Aorta (tissue), 5 donors: ENCODE results near the gene CDKN1A. TPM values are rescaled to one million over a fixed set of nuclear protein-coding genes. Genes with fewer than 3 reads are reported as not detected.
A peak's percentile ranks its signal among the peaks of the same experiment; 100 is the strongest.

Experiments
- ATAC-seq: fragments of 200-7000 bp; cut with Tn5 transposase; one replicate; pipeline ENCODE4 v1.9.1; 2022; ENCODE audit warnings: moderate library complexity; ENCODE audit not compliant: low FRiP score
- DNase-seq, 2 donors: peaks; one replicate each; pipeline ENCODE4 v3.0.0-alpha.2; 2020
- H3K27ac ChIP-seq, 2 donors: one replicate each; pipeline ENCODE4 v1.5.1; 2013; ENCODE audit warnings: low read length in 2 of 2, mild to moderate bottlenecking in 2 of 2, moderate library complexity in 2 of 2, control low read depth in 1 of 2, inconsistent platforms in 1 of 2, low read depth in 1 of 2
- H3K27me3 ChIP-seq, 2 donors: one replicate each; pipeline ENCODE4 v1.6.1; 2013; ENCODE audit warnings: control low read depth in 1 of 2, low read length in 1 of 2, mild to moderate bottlenecking in 1 of 2, moderate library complexity in 1 of 2; ENCODE audit not compliant: insufficient read depth in 2 of 2, control insufficient read depth in 1 of 2
- H3K36me3 ChIP-seq, 2 donors: one replicate each; pipeline ENCODE4 v1.6.1; 2013; ENCODE audit warnings: control low read depth in 1 of 2, low read length in 1 of 2, mild to moderate bottlenecking in 1 of 2; ENCODE audit not compliant: insufficient read depth in 2 of 2, control insufficient read depth in 1 of 2
- H3K4me1 ChIP-seq, 2 donors: one replicate each; pipeline ENCODE4 v1.6.1; 2013; ENCODE audit warnings: low read length in 2 of 2, control low read depth in 1 of 2, mild to moderate bottlenecking in 1 of 2, moderate library complexity in 1 of 2; ENCODE audit not compliant: insufficient read depth in 2 of 2, control insufficient read depth in 1 of 2
- H3K4me3 ChIP-seq, 2 donors: one replicate each; pipeline ENCODE4 v1.5.1; 2013; ENCODE audit warnings: low read length in 2 of 2, control low read depth in 1 of 2, mild to moderate bottlenecking in 1 of 2
- H3K9me3 ChIP-seq: one replicate; pipeline ENCODE4 v1.6.1; 2013; ENCODE audit warnings: mild to moderate bottlenecking, low read length; ENCODE audit not compliant: control insufficient read depth
- WGBS, 2 donors: extraction: QIAGEN DNeasy Blood & Tissue Kit; methylation state at CpG; one replicate each; pipeline ENCODE4 v1.1.7; 2013; 5-methylcytosine and 5-hydroxymethylcytosine counted together
- intact Hi-C, 2 donors: fragments of 100-400 bp; cut with DNase I; formaldehyde crosslinking; loops; one replicate each; pipeline versions ENCODE4 v1.14.2 to v1.15.0; 2022
- polyA plus RNA-seq, 2 donors: library from polyadenylated mRNA; stranded (reverse); fragments of 200-250 nt; gene quantifications; one replicate each; pipeline ENCODE4 v1.2.3, GENCODE V29; 2013
- total RNA-seq, 2 donors: library from RNA; stranded (reverse); fragmentation: NEBNext Ultra II Directional; extraction: Animal tissue kit (Norgen Biotek cat#: 25700); gene quantifications; one replicate each; pipeline ENCODE4 v1.2.1, GENCODE V29; 2021
- donor health status: healthy with polysubstance abuse.
- donor health status: Bipolar disorder and iron deficiency.
- donor health status: DM: no; HTN: no; CAD: no.
- donor health status: DM: no; HTN: no; CAD: no.
- donor health status: DM: yes; HTN: yes; CAD: no.

The CDKN1A gene
- total and polyA plus RNA-seq, 4 donors, result 132 to 296 (median 141) TPM

GRCh38 chr6:36695414-36695813 lies 16.9 kb downstream of the CDKN1A start:
- Histone ChIP-seq H3K4me1 (no peaks in the 10 kb centered on the region), H3K9me3 (no peaks in the 10 kb centered on the region), H3K27me3 (no peaks in the 10 kb centered on the region), H3K27ac (no peak overlapping the region), H3K36me3 (no peaks in the 10 kb centered on the region), H3K4me3 (no peak overlapping the region)
- 82 to 87% methylated on average over 2 of the region's 2 CpGs for WGBS, 2 donors
- DNase-seq (no peak), ATAC-seq (no peak)
- intact Hi-C loops, result no loop called here

GRCh38 chr6:36697481-36697903 lies 19.0 kb downstream of the CDKN1A start, which contains the start of gene RAB44:
TSS of gene RAB44 (plus strand) at chr6:36697826. CDS start at chr6:36704236, 6,410 bp downstream.
- Histone ChIP-seq H3K27ac (no peak within 1 kb of the TSS), H3K36me3 (no peaks in the 10 kb centered on the region), H3K27me3 (no peaks in the 10 kb centered on the region), H3K4me1 (no peaks in the 10 kb centered on the region), H3K9me3 (no peaks in the 10 kb centered on the region), H3K4me3 (no peak within 1 kb of the TSS)
- intact Hi-C loops, result no loop called here
- DNase-seq, result peak; percentile 38 to 52
- WGBS, 2 donors, result 95 to 96% methylated on average over 7 of the region's 7 CpGs
- no peak for ATAC-seq

- Histone ChIP-seq H3K9me3 (no peaks in the 10 kb centered on the region), H3K27ac (no peak overlapping the region), H3K36me3 (no peaks in the 10 kb centered on the region), H3K4me1 (no peaks in the 10 kb centered on the region), H3K27me3 (no peaks in the 10 kb centered on the region), H3K4me3 (no peak overlapping the region)
- 93 to 94% methylated on average over 6 of the region's 6 CpGs for WGBS, 2 donors
- peak in 1 of 2 donors; percentile 14 for DNase-seq
- no peak for ATAC-seq
- intact Hi-C loops, result no loop called here
Observed at GRCh38 chr6:36698196-36698595, 19.7 kb downstream of the CDKN1A start.

- 90 to 95% methylated on average over 8 of the region's 8 CpGs for WGBS, 2 donors
- ATAC-seq (no peak), DNase-seq (peak; percentile 26 to 57)
- Histone ChIP-seq H3K36me3 (no peaks in the 10 kb centered on the region), H3K27me3 (no peaks in the 10 kb centered on the region), H3K4me3 (no peak overlapping the region), H3K27ac (no peak overlapping the region), H3K4me1 (no peaks in the 10 kb centered on the region), H3K9me3 (no peaks in the 10 kb centered on the region)
- intact Hi-C loops, result no loop called here
Observed at GRCh38 chr6:36698871-36699271, 20.4 kb downstream of the CDKN1A start.

GRCh38 chr6:36699348-36699747 lies 20.8 kb downstream of the CDKN1A start:
- ATAC-seq, result no peak
- DNase-seq, result peak; percentile 36 to 49
- no peaks in the 10 kb centered on the region for H3K9me3 ChIP-seq
- H3K4me3 ChIP-seq, result no peak overlapping the region
- H3K36me3 ChIP-seq, result no peaks in the 10 kb centered on the region
- intact Hi-C loops, result no loop called here
- H3K27ac ChIP-seq, result no peak overlapping the region
- WGBS, 2 donors, result 82 to 89% methylated on average over 7 of the region's 7 CpGs
- no peaks in the 10 kb centered on the region for H3K27me3 ChIP-seq
- no peaks in the 10 kb centered on the region for H3K4me1 ChIP-seq

GRCh38 chr6:36700071-36700812 lies 21.7 kb downstream of the CDKN1A start:
- Histone ChIP-seq H3K36me3 (no peaks in the 10 kb centered on the region), H3K4me3 (no peak overlapping the region), H3K4me1 (no peaks in the 10 kb centered on the region), H3K9me3 (no peaks in the 10 kb centered on the region), H3K27ac (no peak overlapping the region), H3K27me3 (no peaks in the 10 kb centered on the region)
- ATAC-seq (no peak), DNase-seq (peak in 1 of 2 donors; percentile 12)
- intact Hi-C loops, result no loop called here
- WGBS, 2 donors, result 92 to 94% methylated on average over 7 of the region's 7 CpGs

- WGBS, 2 donors, result 92 to 95% methylated on average over 3 of the region's 3 CpGs
Observed at GRCh38 chr6:36700831-36701230, 22.3 kb downstream of the CDKN1A start.

GRCh38 chr6:36701401-36701991 lies 23.0 kb downstream of the CDKN1A start:
- intact Hi-C loops, result no loop called here
- Histone ChIP-seq H3K9me3 (no peaks in the 10 kb centered on the region), H3K36me3 (no peaks in the 10 kb centered on the region), H3K27me3 (no peaks in the 10 kb centered on the region), H3K4me3 (no peak overlapping the region), H3K4me1 (no peaks in the 10 kb centered on the region), H3K27ac (no peak overlapping the region)
- WGBS, 2 donors, result 91 to 95% methylated on average over 3 of the region's 3 CpGs
- DNase-seq (peak in 1 of 2 donors; percentile 56), ATAC-seq (no peak)

More at GRCh38 chr6:36700831-36701230, 22.3 kb downstream of the CDKN1A start:
- Histone ChIP-seq H3K36me3 (no peaks in the 10 kb centered on the region), H3K4me1 (no peaks in the 10 kb centered on the region), H3K4me3 (no peak overlapping the region), H3K27ac (no peak overlapping the region), H3K9me3 (no peaks in the 10 kb centered on the region), H3K27me3 (no peaks in the 10 kb centered on the region)
- DNase-seq, result no peak
- intact Hi-C loops, result no loop called here
- ATAC-seq, result no peak

GRCh38 chr6:36702656-36703055 lies 24.1 kb downstream of the CDKN1A start:
- H3K4me3 ChIP-seq, result no peak overlapping the region
- no peak overlapping the region for H3K27ac ChIP-seq
- 97 to 98% methylated on average over 3 of the region's 3 CpGs for WGBS, 2 donors
- no peaks in the 10 kb centered on the region for H3K27me3 ChIP-seq
- ATAC-seq, result no peak
- H3K9me3 ChIP-seq, result no peaks in the 10 kb centered on the region
- peak in 1 of 2 donors; percentile 3 for DNase-seq
- no peaks in the 10 kb centered on the region for H3K36me3 ChIP-seq
- intact Hi-C loops, result no loop called here
- no peaks in the 10 kb centered on the region for H3K4me1 ChIP-seq
